IMR-90 (cell line): ENCODE results near the gene CNNM2. TPM values are rescaled to one million over a fixed set of nuclear protein-coding genes. Genes with fewer than 3 reads are reported as not detected.

Experiments used
- ATAC-seq: fragments of 200-7000 bp; cut with Tn5 transposase; 2 replicates; pipeline ENCODE4 v1.9.1; 2020; ENCODE audit warnings: low read depth, mild to moderate bottlenecking, moderate library complexity
- BruUV-seq: library from RNA; stranded (reverse); fragments of 400-500 nt; replicated peaks from 2 replicates; lab custom pipeline; 2021; lab: Mats Ljungman, UMichigan
- CTCF ChIA-PET: fragments of 300-600 bp; formaldehyde crosslinking; extraction: SDS; loops from one replicate; lab custom pipeline; 2021; ENCODE audit warnings: antibody characterized with exemption; lab: Yijun Ruan, JAX
- POLR2A ChIA-PET: fragments of 300-600 bp; sonication (Branson Sonifier 250); formaldehyde crosslinking; loops from one replicate; lab custom pipeline; 2022; ENCODE audit warnings: antibody characterized with exemption; ENCODE audit not compliant: unreplicated experiment; lab: Charles Lee
- DNase-seq: peaks from one replicate; pipeline ENCODE4 v3.0.0; 2013
- H2AFZ ChIP-seq: replicated peaks from 2 replicates; pipeline ENCODE3; 2013; ENCODE audit warnings: low read length, mild to moderate bottlenecking; ENCODE audit not compliant: poor library complexity
- H2AK5ac ChIP-seq: 2 replicates; pipeline ENCODE4 v1.6.1; 2013; ENCODE audit warnings: low read depth, low read length, inconsistent platforms
- H2AK9ac ChIP-seq: replicated peaks from 2 replicates; pipeline ENCODE3; 2013; ENCODE audit warnings: mild to moderate bottlenecking, low read depth, low read length, moderate library complexity; ENCODE audit not compliant: poor library complexity
- H2BK120ac ChIP-seq: 2 replicates; pipeline ENCODE4 v1.6.1; 2013; ENCODE audit warnings: low read depth, low read length, inconsistent platforms
- H2BK15ac ChIP-seq: 3 replicates; pipeline ENCODE4 v1.6.1; 2013; ENCODE audit warnings: low read depth, low read length, inconsistent platforms
- H2BK20ac ChIP-seq: 2 replicates; pipeline ENCODE4 v1.6.1; 2013; ENCODE audit warnings: low read depth, mild to moderate bottlenecking, inconsistent platforms, low read length, moderate library complexity
- H2BK5ac ChIP-seq: 2 replicates; pipeline ENCODE4 v1.6.1; 2013; ENCODE audit warnings: mild to moderate bottlenecking, low read depth, low read length, inconsistent platforms; ENCODE audit not compliant: poor library complexity, severe bottlenecking
- H3K14ac ChIP-seq: replicated peaks from 2 replicates; pipeline ENCODE4 v1.6.1; 2013; ENCODE audit warnings: low read depth, low read length, inconsistent platforms
- H3K18ac ChIP-seq: 2 replicates; pipeline ENCODE4 v1.6.1; 2013; ENCODE audit warnings: low read depth, low read length, control low read depth
- H3K23ac ChIP-seq: 2 replicates; pipeline ENCODE4 v1.6.1; 2013; ENCODE audit warnings: low read depth, low read length, inconsistent platforms
- H3K27ac ChIP-seq: 2 replicates; pipeline ENCODE4 v1.5.1; 2013; ENCODE audit warnings: mild to moderate bottlenecking, control low read depth, low read length; ENCODE audit not compliant: insufficient read depth
- H3K27me3 ChIP-seq: 2 replicates; pipeline ENCODE4 v1.6.1; 2013; ENCODE audit warnings: low read length; ENCODE audit not compliant: control insufficient read depth, insufficient read depth
- H3K36me3 ChIP-seq: 2 replicates; pipeline ENCODE4 v1.6.1; 2013; ENCODE audit warnings: low read length, mixed read lengths; ENCODE audit not compliant: control insufficient read depth, insufficient read depth
- H3K4ac ChIP-seq: 2 replicates; pipeline ENCODE4 v1.6.1; 2013; ENCODE audit warnings: low read depth, low read length, inconsistent platforms
- H3K4me1 ChIP-seq: 2 replicates; pipeline ENCODE4 v1.6.1; 2013; ENCODE audit warnings: low read length, mixed read lengths; ENCODE audit not compliant: control insufficient read depth, insufficient read depth
- H3K4me2 ChIP-seq: 2 replicates; pipeline ENCODE4 v1.6.1; 2013; ENCODE audit warnings: low read depth, mild to moderate bottlenecking, control low read depth, low read length, moderate library complexity
- H3K4me3 ChIP-seq: 2 replicates; pipeline ENCODE4 v1.5.1; 2013; ENCODE audit warnings: low read depth, mild to moderate bottlenecking, control low read depth, low read length, moderate library complexity; ENCODE audit not compliant: insufficient read depth
- H3K56ac ChIP-seq: 2 replicates; pipeline ENCODE4 v1.6.1; 2013; ENCODE audit warnings: low read length, inconsistent platforms; ENCODE audit not compliant: insufficient read depth; ENCODE audit errors: extremely low read depth
- H3K79me1 ChIP-seq, 2 experiments: 2 replicates each; pipeline ENCODE4 v1.6.1; 2013; ENCODE audit warnings: low read length in 2 of 2, inconsistent platforms in 1 of 2, low read depth in 1 of 2
- H3K9ac ChIP-seq: 2 replicates; pipeline ENCODE4 v1.6.1; 2013; ENCODE audit warnings: low read depth, low read length, control low read depth
- H3K9me1 ChIP-seq: 2 replicates; pipeline ENCODE4 v1.6.1; 2013; ENCODE audit warnings: low read length, inconsistent platforms; ENCODE audit not compliant: insufficient read depth
- H3K9me3 ChIP-seq: 2 replicates; pipeline ENCODE4 v1.6.1; 2013; ENCODE audit warnings: low read length; ENCODE audit not compliant: control insufficient read depth, insufficient read depth
- H4K20me1 ChIP-seq: 2 replicates; pipeline ENCODE4 v1.6.1; 2013; ENCODE audit warnings: low read length, inconsistent platforms; ENCODE audit not compliant: insufficient read depth
- H4K5ac ChIP-seq: 2 replicates; pipeline ENCODE4 v1.6.1; 2013; ENCODE audit warnings: mild to moderate bottlenecking, low read depth, low read length, control low read depth
- H4K8ac ChIP-seq, 2 experiments: 2 replicates each; pipeline ENCODE4 v1.6.1; 2013; ENCODE audit warnings: low read depth in 2 of 2, low read length in 2 of 2, control low read depth in 1 of 2, inconsistent platforms in 1 of 2
- H4K91ac ChIP-seq: 2 replicates; pipeline ENCODE4 v1.6.1; 2013; ENCODE audit warnings: low read depth, low read length, inconsistent platforms; ENCODE audit not compliant: insufficient read depth
- BHLHE40 ChIP-seq: fragments of 150-350 bp; IDR thresholded peaks from 2 replicates; pipeline ENCODE4 v1.6.1; 2016; ENCODE audit warnings: mild to moderate bottlenecking, low read depth, low read length
- CEBPB ChIP-seq: IDR thresholded peaks from 2 replicates; pipeline ENCODE4 v1.6.1; 2012; ENCODE audit warnings: low read depth, low read length, improper control_type of control experiment
- CHD1 ChIP-seq: IDR thresholded peaks from 2 replicates; pipeline ENCODE4 v1.6.1; 2012; ENCODE audit warnings: low read depth, low read length, improper control_type of control experiment
- FOS ChIP-seq: fragments of 150-350 bp; IDR thresholded peaks from 2 replicates; pipeline ENCODE4 v1.6.1; 2016; ENCODE audit warnings: low read depth, low read length
- MAFK ChIP-seq: IDR thresholded peaks from 2 replicates; pipeline ENCODE4 v1.6.1; 2012; ENCODE audit warnings: low read depth, low read length, improper control_type of control experiment
- MAZ ChIP-seq: IDR thresholded peaks from 2 replicates; pipeline ENCODE4 v1.6.1; 2012; ENCODE audit warnings: low read depth, mild to moderate bottlenecking, low read length, improper control_type of control experiment, moderate library complexity, borderline replicate concordance
- MXI1 ChIP-seq: IDR thresholded peaks from 2 replicates; pipeline ENCODE4 v1.6.1; 2012; ENCODE audit warnings: low read depth, mild to moderate bottlenecking, low read length, moderate library complexity, borderline replicate concordance
- NFE2L2 ChIP-seq: fragments of 150-350 bp; IDR thresholded peaks from 2 replicates; pipeline ENCODE4 v1.6.1; 2016; ENCODE audit warnings: low read depth, mild to moderate bottlenecking, low read length
- POLR2A ChIP-seq: IDR thresholded peaks from 2 replicates; pipeline ENCODE4 v1.6.1; 2012; ENCODE audit warnings: mild to moderate bottlenecking, low read depth, low read length
- RAD21 ChIP-seq: IDR thresholded peaks from 2 replicates; pipeline ENCODE4 v1.6.1; 2012; ENCODE audit warnings: low read length, improper control_type of control experiment
- RCOR1 ChIP-seq: IDR thresholded peaks from 2 replicates; pipeline ENCODE4 v1.6.1; 2012; ENCODE audit warnings: mild to moderate bottlenecking, low read length, improper control_type of control experiment; ENCODE audit not compliant: insufficient replicate concordance
- RFX5 ChIP-seq: IDR thresholded peaks from 2 replicates; pipeline ENCODE4 v1.8.0; 2012; ENCODE audit warnings: low read depth, mild to moderate bottlenecking, low read length, moderate library complexity
- SMC3 ChIP-seq: fragments of 150-350 bp; IDR thresholded peaks from 2 replicates; pipeline ENCODE4 v1.6.1; 2016; ENCODE audit warnings: low read depth, mild to moderate bottlenecking, antibody characterized with exemption, low read length, moderate library complexity
- dilution Hi-C: fragments of 300-500 bp; cut with HindIII; formaldehyde crosslinking; loops from one replicate; pipeline ENCODE4 v1.14.3; 2018; ENCODE audit warnings: low sequenced_read_pairs; ENCODE audit not compliant: unreplicated experiment
- in situ Hi-C: fragments of 300-500 bp; cut with MboI; formaldehyde crosslinking; loops from 3 replicates; pipeline ENCODE4 v1.14.3; 2019; ENCODE audit warnings: low sequenced_read_pairs, inconsistent platforms, mixed read lengths
- intact Hi-C: fragments of 100-400 bp; cut with micrococcal nuclease; formaldehyde crosslinking; loops from 2 replicates; pipeline ENCODE4 v1.10.0; 2022
- polyA plus RNA-seq, 3 experiments: library from polyadenylated mRNA; depleted of rRNA; stranded (reverse); fragments of >200 nt; gene quantifications; 2 replicates each; pipeline ENCODE4 v1.2.3, GENCODE V29; 2012; ENCODE audit warnings: low replicate concordance in 1 of 3
- total RNA-seq: library from RNA; depleted of rRNA; stranded (reverse); fragments of >200 nt; gene quantifications from 2 replicates; pipeline ENCODE4 v1.2.3, GENCODE V29; 2012
- TF ChIP-seq, protein P1 (sequence below): fragments of 150-350 bp; IDR thresholded peaks from 2 replicates; pipeline ENCODE4 v1.6.1; 2016; ENCODE audit warnings: low read depth, mild to moderate bottlenecking, low read length, moderate library complexity, borderline replicate concordance
- TF ChIP-seq, protein P2 (sequence below): conservative IDR thresholded peaks from 2 replicates; pipeline ENCODE4 v1.5.1; 2012; ENCODE audit warnings: mild to moderate bottlenecking, low read depth, low read length, improper control_type of control experiment
- TF ChIP-seq, protein P3 (sequence below): fragments of 150-350 bp; IDR thresholded peaks from 2 replicates; pipeline ENCODE4 v1.6.1; 2017; ENCODE audit warnings: mild to moderate bottlenecking, antibody characterized with exemption, low read length, low read depth

CNNM2 gene
- total and polyA plus RNA-seq, 2 of the 4 experiments (the other 2 are of a cell fraction) = 4.7 to 5.6 TPM

GRCh38 chr10:102967123-102967522, 49.0 kb downstream of the CNNM2 start:
- no peak for TF ChIP-seq NFE2L2
- TF ChIP-seq, protein P1, sequence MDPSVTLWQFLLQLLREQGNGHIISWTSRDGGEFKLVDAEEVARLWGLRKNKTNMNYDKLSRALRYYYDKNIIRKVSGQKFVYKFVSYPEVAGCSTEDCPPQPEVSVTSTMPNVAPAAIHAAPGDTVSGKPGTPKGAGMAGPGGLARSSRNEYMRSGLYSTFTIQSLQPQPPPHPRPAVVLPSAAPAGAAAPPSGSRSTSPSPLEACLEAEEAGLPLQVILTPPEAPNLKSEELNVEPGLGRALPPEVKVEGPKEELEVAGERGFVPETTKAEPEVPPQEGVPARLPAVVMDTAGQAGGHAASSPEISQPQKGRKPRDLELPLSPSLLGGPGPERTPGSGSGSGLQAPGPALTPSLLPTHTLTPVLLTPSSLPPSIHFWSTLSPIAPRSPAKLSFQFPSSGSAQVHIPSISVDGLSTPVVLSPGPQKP = no peak
- TF ChIP-seq RFX5 = no peak
- TF ChIP-seq MAFK = no peak
- TF ChIP-seq BHLHE40 = no peak
- TF ChIP-seq RAD21 = no peak
- TF ChIP-seq RCOR1 = no peak
- no peak for TF ChIP-seq CEBPB
- TF ChIP-seq MAZ = no peak
- no peak for TF ChIP-seq SMC3
- TF ChIP-seq, protein P2, sequence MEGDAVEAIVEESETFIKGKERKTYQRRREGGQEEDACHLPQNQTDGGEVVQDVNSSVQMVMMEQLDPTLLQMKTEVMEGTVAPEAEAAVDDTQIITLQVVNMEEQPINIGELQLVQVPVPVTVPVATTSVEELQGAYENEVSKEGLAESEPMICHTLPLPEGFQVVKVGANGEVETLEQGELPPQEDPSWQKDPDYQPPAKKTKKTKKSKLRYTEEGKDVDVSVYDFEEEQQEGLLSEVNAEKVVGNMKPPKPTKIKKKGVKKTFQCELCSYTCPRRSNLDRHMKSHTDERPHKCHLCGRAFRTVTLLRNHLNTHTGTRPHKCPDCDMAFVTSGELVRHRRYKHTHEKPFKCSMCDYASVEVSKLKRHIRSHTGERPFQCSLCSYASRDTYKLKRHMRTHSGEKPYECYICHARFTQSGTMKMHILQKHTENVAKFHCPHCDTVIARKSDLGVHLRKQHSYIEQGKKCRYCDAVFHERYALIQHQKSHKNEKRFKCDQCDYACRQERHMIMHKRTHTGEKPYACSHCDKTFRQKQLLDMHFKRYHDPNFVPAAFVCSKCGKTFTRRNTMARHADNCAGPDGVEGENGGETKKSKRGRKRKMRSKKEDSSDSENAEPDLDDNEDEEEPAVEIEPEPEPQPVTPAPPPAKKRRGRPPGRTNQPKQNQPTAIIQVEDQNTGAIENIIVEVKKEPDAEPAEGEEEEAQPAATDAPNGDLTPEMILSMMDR = no peak
- no peak for TF ChIP-seq POLR2A
- TF ChIP-seq, protein P3, sequence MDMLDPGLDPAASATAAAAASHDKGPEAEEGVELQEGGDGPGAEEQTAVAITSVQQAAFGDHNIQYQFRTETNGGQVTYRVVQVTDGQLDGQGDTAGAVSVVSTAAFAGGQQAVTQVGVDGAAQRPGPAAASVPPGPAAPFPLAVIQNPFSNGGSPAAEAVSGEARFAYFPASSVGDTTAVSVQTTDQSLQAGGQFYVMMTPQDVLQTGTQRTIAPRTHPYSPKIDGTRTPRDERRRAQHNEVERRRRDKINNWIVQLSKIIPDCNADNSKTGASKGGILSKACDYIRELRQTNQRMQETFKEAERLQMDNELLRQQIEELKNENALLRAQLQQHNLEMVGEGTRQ = no peak
- no peak for TF ChIP-seq CHD1
- TF ChIP-seq MXI1 = no peak
- TF ChIP-seq FOS = no peak
- Histone ChIP-seq H3K27ac (no peak overlapping the region), H3K9ac (no peak overlapping the region), H4K8ac (no peak overlapping the region), H3K27me3 (no peaks in the 10 kb centered on the region), H2AFZ (no peak overlapping the region), H2AK9ac (no peak overlapping the region), H3K9me1 (peaks cover 14% of the 10 kb centered on the region), H2BK120ac (no peak overlapping the region), H3K23ac (no peak overlapping the region), H3K4ac (no peak overlapping the region), H4K91ac (no peak overlapping the region), H3K4me1 (peaks cover 8% of the 10 kb centered on the region), H2AK5ac (no peak overlapping the region), H2BK20ac (no peak overlapping the region), H3K79me1 (peaks cover 14 to 60% of the 10 kb centered on the region in 2 experiments), H2BK5ac (no peak overlapping the region), H3K36me3 (no peaks in the 10 kb centered on the region), H2BK15ac (no peak overlapping the region), H3K14ac (no peak overlapping the region), H3K4me2 (no peak overlapping the region), H3K4me3 (no peak overlapping the region), H3K9me3 (no peaks in the 10 kb centered on the region), H3K18ac (no peak overlapping the region), H4K5ac (no peak overlapping the region), H3K56ac (no peak overlapping the region), H4K20me1 (peaks cover 7% of the 10 kb centered on the region; the same call in 1 of the 2 replicates)
- no peak for ATAC-seq
- no TSS peak for BruUV-seq
- POLR2A ChIA-PET = no interaction called here
- DNase-seq = no peak
- dilution Hi-C loops = no loop called here
- CTCF ChIA-PET = no interaction called here
- intact Hi-C loops = no loop called here
- in situ Hi-C loops = no loop called here
